SH-SY5Y (cell line): ENCODE data around the gene CDK16.

ENCODE experiments used
- GATA2 ChIP-seq: IDR thresholded peaks from 2 replicates; pipeline ENCODE4 v1.6.1; 2011; ENCODE audit warnings: mild to moderate bottlenecking, low read depth, low read length
- GATA3 ChIP-seq: IDR thresholded peaks from 2 replicates; pipeline ENCODE4 v1.6.1; 2011; ENCODE audit warnings: low read depth, mild to moderate bottlenecking, low read length, moderate library complexity

CDK16 gene

DNA sequence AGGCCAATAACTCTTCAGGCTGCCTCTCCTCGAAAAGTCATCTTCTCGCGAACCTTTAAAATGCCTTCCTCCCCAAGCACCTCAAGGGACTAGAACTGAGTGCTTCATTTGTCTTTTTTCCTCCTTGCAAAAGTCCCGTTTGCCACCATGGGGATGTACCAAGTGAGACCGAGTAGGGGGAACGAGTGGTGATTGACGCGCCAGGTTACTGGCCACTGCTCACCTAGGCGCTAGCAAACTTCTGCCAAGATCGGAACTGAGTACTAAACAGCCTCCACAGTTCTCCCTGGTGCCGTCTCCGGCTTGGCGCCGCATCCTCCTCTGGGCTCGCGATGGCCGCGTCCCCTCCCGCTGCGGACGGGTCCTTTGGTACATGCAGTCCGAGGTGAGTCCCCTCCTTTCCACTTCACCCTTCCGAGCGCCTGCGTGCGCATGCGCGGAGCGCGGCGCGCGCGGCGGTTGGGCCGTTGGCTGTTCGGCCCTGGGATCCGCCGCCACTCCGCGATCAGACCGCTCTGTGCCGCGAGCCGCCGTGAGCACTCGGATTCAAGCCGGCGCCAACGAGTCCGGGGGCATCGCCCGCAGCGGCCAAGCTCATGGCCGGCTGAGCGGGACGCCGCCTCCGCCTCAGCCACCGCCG lies at the start of gene CDK16:
TSS of gene CDK16 (plus strand) at position 402 of the 640 bp plus-strand sequence. CDS start 4,877 bp downstream, outside the sequence.
- TF ChIP-seq GATA2: no peak
- no peak for TF ChIP-seq GATA3

DNA sequence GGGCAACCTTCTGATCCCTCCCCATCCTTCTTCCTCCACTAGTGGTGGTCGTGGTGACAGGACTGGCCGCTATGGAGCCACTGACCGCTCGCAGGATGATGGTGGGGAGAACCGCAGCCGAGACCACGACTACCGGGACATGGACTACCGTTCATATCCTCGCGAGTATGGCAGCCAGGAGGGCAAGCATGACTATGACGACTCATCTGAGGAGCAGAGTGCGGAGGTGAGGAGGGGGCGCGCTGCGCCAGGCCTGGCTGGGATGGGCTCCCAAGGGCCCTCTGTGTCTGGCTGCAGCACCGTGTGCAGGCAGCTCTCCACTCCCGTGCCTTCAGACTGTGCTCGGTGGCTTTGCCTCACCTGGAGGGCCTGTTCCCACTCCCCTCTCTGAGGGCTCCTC lies 49.2 kb upstream of the CDK16 start:
- TF ChIP-seq GATA2 (no peak), GATA3 (no peak)

GRCh38 chrX:47169726-47170515 lies 48.6 kb upstream of the CDK16 start:
- TF ChIP-seq GATA3 (no peak), GATA2 (no peak)

DNA sequence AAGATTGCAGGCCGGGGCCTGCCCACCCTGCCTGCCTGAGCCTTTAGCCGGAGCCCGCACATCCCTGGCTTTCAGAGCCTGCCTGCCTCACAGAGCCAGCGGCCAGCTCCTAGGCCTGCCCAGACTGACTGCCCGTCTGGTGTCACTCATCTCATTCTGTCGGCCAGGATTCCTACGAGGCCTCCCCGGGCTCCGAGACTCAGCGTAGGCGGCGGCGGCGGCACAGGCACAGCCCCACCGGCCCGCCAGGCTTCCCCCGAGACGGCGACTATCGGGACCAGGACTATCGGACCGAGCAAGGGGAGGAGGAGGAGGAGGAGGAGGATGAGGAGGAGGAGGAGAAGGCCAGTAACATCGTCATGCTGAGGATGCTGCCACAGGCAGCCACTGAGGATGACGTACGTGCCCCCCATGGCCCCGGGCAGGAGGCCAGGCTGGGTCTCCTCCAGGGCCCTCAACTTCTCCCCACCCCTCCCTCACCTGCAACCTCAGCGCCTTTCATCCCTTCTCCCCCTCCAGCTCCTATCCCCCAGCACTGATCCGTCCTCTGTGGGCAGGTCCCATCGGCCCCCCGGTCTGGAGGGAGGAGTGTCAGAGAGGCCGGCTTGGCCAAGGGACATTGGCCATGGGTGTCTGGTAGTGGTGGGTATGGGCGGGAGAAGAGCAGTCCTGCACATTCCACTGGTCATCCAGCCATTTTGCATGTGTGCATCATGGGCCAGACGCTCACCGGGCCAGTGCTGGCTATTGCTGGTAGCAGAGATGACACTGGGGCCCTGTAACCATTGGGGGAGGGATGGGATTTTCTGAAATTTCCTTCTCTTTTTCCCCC lies 47.4 kb upstream of the CDK16 start:
- TF ChIP-seq GATA2 (no peak), GATA3 (no peak)

- no peak for TF ChIP-seq GATA3
These were observed 46.5 kb upstream of the CDK16 start for GRCh38 chrX:47171996-47172395.

GRCh38 chrX:47172549-47172948 lies 45.9 kb upstream of the CDK16 start:
- TF ChIP-seq GATA2: no peak
- TF ChIP-seq GATA3: no peak

DNA sequence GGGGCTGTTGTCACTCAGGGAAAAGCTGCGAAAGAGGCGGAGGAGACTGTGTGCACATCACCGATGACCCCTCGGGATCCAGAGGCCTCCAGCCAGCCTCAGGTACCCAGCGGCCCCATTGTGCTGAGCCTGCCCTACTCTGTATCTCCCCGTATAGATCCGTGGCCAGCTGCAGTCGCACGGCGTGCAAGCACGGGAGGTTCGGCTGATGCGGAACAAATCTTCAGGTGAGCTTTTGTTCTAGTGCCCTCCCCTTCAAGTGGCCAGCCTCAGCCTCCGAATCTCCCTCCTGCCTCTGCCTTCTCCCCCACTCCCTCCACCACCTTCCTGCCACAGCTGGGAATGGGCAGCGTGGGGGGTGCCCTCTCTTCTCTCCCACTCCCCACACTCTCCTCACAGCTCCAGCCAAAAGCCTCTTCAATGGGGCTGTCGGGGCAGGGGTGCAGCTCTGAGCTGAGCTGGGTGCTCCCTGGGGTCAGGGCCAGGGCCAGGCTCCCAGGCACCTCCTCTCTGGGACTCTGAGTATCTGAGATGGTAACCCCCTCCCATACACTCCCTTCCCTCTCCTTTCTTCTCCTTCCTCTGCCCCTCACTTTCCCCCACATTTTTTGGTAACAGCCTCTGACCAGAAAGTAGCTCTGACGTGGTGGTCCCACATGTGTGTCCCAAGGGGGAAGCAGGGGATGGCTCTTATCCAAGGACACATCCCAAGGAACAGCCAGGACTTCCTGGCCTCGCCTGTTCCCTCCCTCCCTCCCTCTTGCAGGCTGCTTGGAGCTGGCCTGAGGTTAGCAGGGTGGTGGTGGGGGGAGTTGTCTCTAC lies 45.3 kb upstream of the CDK16 start:
- TF ChIP-seq GATA2 (no peak), GATA3 (no peak)

DNA sequence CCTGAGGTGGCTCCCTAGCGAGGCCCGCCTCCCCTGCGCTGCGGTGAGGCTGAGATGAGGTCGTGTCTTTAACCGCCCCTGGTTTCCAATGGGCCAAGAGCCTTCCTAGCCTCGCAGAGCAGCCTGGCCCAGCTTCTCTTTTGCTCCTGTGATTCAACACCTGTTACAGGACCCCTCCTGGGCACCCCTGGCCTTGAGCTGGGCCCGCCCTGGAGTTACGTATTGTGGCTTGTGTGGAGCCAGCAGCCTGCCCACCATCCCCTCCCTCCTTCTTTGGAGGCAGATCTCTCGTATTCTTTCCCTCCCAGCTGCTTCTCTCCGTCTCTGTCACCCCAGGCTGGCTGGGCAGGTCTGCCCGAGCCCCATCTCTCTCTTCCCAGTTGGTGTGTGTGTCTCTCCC lies 44.1 kb upstream of the CDK16 start:
- TF ChIP-seq GATA2 (no peak), GATA3 (no peak)

- TF ChIP-seq GATA2: no peak
- TF ChIP-seq GATA3: no peak
These were observed 43.5 kb upstream of the CDK16 start for GRCh38 chrX:47174846-47175587.

GRCh38 chrX:47175588-47175980 lies 42.9 kb upstream of the CDK16 start:
- TF ChIP-seq GATA2: no peak

GRCh38 chrX:47176101-47176740 lies 42.3 kb upstream of the CDK16 start:
- TF ChIP-seq GATA2 (no peak), GATA3 (no peak)

DNA sequence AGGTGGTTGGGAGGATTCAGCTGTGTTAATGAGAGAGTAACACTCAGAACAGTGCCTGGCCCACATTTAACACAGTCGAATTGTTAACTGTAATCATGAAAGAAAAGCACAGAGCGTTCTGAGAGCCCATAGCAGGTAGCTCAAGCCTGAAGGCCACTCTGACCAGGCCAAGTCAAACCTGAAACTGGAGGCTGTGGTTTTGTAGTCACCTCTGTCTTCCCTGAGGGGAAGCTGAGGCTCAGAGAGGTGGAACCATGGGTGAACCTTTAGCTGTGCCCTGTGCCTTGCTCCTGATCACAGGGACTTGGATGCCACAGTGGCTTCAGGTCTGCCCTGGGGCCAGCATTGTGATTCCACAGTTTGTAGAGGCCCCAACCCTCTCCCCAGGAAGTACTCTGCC lies 41.4 kb upstream of the CDK16 start:
- TF ChIP-seq GATA3 (no peak), GATA2 (no peak)

DNA sequence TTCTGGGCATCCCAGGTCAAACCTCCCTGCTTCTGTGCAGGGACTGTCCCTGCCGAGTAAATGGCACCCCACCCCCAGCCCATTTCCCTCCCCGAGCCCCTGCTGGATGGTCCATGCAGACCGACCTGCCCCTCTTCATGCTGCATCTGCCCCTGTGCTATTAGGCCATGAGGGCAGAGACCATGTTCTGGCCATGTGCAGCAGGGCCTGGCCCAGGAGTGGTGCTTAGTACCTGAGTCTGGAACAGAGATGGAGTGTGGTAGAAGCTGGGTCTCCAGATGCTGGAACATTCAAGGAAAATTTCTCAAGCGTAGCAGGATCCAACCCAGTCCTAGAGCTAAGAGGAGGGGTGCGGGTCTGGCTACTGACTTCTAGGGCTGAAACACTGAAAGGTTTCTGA lies 40.1 kb upstream of the CDK16 start:
- TF ChIP-seq GATA3 (no peak), GATA2 (no peak)
